GM19372 (cell line): ENCODE measurements around the gene CT45A10.
"Not testable (repeated sequence)": the region's sequence is repeated elsewhere in the genome, so short reads cannot be mapped to it uniquely, and the experiment has no call there.

ENCODE experiments used
- ATAC-seq: cut with Tn5 transposase; IDR thresholded peaks from one replicate; pipeline ENCODE4 v1.9.1; 2021; ENCODE audit warnings: mild to moderate bottlenecking, low read depth, moderate library complexity; ENCODE audit not compliant: unreplicated experiment

The CT45A10 gene, protein sequence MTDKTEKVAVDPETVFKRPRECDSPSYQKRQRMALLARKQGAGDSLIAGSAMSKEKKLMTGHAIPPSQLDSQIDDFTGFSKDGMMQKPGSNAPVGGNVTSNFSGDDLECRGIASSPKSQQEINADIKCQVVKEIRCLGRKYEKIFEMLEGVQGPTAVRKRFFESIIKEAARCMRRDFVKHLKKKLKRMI

DNA sequence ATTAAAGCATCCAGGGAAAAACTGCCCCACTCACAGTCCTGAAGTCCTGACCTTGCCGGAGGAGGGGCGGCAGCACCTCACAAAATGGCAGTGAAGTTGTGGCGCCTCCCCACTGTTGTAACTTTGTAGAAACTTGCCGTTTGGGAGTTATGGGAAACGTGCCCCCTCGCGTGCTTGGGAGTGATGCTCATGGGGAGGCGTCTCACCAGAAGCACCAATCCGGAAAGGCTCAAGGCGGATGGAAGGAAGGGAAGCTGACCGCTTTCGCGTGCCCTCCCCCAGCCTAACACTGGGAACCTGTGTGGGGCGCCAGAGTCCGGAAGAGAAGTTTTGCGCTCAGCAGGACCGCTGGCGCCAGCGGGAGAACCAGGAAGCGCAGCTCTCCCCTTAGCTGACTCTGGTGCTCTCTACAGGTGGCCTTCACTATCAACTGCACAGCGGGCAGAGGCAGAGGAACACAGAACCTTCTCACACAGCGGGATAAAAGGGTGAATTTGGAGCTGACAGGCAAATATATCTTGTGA lies at the start of gene CT45A10, which contains the start of gene SAGE1:
Gene CT45A10 (minus strand): TSS at position 151 of the 524 bp plus-strand sequence. CDS start 8,100 bp downstream, outside the sequence.
Gene SAGE1 (plus strand): TSS at position 423 of the 524 bp plus-strand sequence. CDS start 2,527 bp downstream, outside the sequence.
- ATAC-seq, result no peak

GRCh38 chrX:135931644-135932487 lies 38.6 kb upstream of the CT45A10 start:
- no peak for ATAC-seq

DNA sequence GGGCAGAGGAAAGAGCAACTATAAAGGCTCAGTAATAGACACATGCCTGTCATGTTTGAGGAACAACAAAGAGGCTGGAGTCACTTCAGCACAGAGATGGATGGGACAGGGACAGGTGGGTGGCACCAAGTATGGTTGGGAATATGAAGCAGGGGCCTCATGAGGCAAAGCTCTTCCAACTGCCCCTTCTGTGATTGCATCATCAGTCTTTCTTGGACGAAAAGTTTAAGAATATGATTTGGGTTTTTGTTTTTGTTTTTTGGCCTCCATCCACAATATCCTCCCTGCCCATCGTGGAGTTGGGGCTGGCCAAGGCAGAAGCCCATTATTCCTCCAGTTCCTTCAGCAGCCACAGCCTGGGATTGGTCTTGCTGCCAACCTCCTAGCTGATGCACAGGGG lies 34.7 kb upstream of the CT45A10 start:
- ATAC-seq, result no peak

DNA sequence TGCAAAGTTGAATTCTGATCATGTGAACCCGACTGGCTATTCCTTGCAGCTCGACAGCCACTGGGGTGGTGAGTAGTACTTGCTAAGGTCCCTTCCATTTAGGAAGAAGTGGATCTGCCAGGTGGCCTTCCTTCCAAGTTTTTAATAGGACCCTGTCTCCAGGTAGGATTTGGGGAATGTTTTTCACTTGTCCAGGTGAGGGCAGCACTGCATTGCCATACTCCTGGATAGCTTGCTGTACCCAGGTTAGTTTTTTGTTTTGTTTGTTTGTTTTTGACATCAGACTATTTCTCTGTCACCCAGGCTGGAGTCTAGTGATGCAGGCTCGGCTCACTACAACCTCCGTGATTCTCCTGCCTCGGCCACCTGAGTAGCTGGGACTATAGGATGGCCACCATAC lies 30.1 kb upstream of the CT45A10 start:
- no peak for ATAC-seq

DNA sequence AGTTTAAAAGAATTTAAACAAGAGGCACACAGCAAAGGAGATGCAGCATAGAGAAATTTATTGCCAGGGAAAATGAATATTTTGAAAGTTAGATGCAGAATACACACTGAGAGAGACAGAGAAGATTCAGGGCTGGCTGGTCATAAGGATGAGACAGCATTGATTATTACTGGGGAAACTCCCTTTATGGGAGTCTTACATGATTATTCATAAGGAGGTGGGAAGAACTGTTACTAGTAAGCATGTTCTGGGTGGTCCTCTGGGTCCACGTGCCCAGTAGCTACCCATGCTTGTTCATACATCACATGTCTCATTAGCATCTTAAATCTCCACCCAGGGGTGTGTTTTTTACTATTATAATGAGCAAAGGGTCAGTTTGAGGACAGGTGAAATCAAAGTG lies 27.3 kb upstream of the CT45A10 start:
- ATAC-seq, result not testable (repeated sequence)

GRCh38 chrX:135914404-135914803 lies 21.2 kb upstream of the CT45A10 start:
- ATAC-seq, result no peak

DNA sequence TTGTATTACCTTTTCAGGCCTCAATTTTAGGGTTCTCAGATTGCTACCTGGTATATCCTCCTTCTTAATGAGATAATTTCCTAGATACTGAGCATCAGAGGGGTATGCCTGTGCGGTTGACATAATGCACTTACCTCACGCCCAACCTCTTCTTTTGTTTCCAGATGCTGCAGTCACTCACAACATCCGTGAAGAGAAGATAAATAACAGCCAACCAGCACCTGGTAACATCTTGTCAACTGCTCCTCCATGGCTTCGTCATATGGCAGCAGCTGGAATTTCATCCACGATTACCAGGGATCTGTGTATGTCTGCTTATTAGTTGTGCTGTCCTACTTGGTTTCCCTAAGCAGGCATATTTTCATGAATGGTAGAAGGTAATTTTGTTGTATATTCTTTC lies 17.0 kb upstream of the CT45A10 start:
- ATAC-seq, result no peak

DNA sequence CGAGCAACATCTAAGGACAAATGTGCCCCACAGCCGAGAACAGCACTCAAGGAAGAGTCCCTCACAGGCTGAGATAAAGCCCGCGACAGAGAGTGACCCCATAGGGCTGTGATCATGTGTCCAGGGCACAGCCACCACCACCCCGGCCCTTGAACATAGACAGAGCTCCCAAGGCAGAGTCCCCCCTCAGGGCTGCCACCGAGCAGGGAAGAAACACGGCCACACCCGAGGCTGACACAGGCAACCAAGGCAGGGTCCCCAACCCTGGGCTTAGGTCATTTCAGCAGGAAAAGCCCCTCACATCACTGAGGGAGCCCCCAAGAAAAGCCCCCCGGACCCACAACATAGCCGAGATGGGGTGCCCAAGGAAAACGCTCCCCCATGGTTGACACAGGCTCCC lies 463 bp downstream of the CT45A10 start:
- ATAC-seq, result no peak

GRCh38 chrX:135890087-135890585 lies 3.1 kb downstream of the CT45A10 start:
- ATAC-seq, result no peak

DNA sequence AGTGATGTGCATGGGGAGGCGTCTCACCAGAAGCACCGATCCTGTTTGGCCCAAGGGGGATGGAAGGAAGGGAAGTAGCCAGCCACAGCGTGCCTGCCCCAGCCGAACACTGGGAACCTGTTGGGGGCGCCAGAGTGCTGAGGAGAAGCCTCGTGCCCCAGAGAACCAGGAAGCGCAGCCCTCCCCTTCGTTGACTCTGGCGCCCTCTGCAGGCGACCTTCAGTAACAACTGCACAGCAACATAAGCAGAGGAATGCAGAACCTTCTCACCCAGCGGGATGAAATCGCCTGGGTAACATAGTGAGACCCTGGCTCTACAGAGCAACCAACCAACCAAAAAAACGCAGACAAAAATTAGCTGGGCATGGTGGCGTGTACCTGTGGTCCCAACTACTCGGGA lies 4.3 kb downstream of the CT45A10 start:
- ATAC-seq, result not testable (repeated sequence)

DNA sequence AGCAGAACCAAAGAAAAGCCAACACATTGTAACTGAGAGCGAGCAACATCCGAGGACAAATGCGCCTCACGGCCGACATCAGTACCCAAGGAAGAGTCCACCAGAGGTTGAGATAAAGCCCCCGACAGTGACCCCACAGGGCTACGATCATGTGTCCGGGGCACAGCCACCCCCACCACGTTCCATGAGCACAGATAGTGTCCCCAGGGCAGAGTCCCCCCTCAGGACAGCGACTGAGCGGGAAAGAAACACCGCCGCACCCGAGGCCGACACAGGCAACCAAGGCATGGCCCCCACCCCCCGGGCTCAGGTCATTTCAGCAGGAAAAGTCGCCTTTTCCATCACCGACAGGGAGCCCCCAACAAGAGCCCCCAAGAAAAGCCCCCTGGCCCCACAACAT lies 5.0 kb downstream of the CT45A10 start:
- ATAC-seq, result not testable (repeated sequence)

GRCh38 chrX:135882741-135883140 lies 10.5 kb downstream of the CT45A10 start:
- not testable (repeated sequence) for ATAC-seq

- ATAC-seq, result not testable (repeated sequence)
Measured at GRCh38 chrX:135871712-135872111, 21.5 kb downstream of the CT45A10 start, which contains the start of gene CT45A9. TSS of gene CT45A9 (minus strand) at chrX:135871812. CDS start at chrX:135868061, 3,751 bp downstream.

- ATAC-seq, result not testable (repeated sequence)
Measured at GRCh38 chrX:135854438-135854837, 38.8 kb downstream of the CT45A10 start, which contains the start of gene CT45A8. TSS of gene CT45A8 (minus strand) at chrX:135854538. CDS start at chrX:135850783, 3,755 bp downstream.

- ATAC-seq, result not testable (repeated sequence)
Measured at GRCh38 chrX:135837180-135837579, 56.1 kb downstream of the CT45A10 start, which contains the start of gene CT45A7. TSS of gene CT45A7 (minus strand) at chrX:135837280. CDS start at chrX:135833533, 3,747 bp downstream.
